ENCODE results near the gene GARIN3. TPM values are rescaled to one million over a fixed set of nuclear protein-coding genes. Genes with fewer than 3 reads are reported as not detected.

GARIN3 gene
- total and polyA plus RNA-seq, 2 donors (not counting 1 experiment from before 2014, with no cell fraction given): not detected

DNA sequence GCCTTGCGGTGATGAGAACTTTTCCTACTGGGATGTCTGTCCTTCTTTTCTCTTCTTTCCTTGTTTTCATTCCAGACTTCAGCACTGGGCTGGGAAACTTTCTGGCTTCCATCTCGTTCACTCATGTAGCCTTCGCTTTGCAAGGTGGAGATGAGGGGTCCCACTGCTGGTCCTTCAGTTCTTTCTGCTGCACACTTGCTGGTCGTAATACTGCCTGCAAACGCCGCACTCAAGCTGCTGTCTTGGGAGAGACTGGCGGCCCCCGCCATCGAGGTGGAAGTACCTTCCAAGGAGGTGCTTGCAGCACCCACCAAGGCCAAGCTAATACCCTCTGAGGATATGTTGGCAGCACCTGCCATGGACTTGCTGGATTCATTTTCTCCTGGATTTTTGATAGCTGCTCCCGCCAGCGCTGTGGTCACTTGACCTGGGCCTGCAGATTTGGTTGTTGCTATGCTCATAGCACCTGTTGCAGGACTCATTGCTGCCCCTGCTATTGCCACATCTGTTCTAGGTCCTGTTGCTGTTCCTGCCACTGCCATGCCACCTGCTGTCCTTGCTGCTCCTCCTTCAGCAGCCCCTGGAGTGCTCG is 3.0 kb downstream of the GARIN3 start:
- Histone ChIP-seq H3K27me3 (replicated peaks in 1 of 4; ENCODE audit: control extremely low read depth in 1 of 4, control insufficient read depth in 3 of 4, insufficient read depth in 4 of 4, low read length in 3 of 4) (no peaks in the 10 kb centered on the region), H4K20me1 (ENCODE audit: control insufficient read depth, insufficient read depth, low read length, poor library complexity, severe bottlenecking) (no peaks in the 10 kb centered on the region), H3K27ac (ENCODE audit: low read length in 2 of 2) (no peak overlapping the region), H3K79me2 (ENCODE audit: control insufficient read depth, insufficient read depth, low read length) (no peaks in the 10 kb centered on the region), H2AFZ (ENCODE audit: insufficient read depth, low read depth, low read length, poor library complexity, severe bottlenecking) (no peak overlapping the region), H3K4me3 (ENCODE audit: control extremely low read depth in 1 of 5, extremely low read depth in 1 of 5, insufficient read depth in 1 of 5, low read depth in 2 of 5, low read length in 4 of 5) (no peak overlapping the region), H3K4me2 (replicated peaks; ENCODE audit: low read depth, low read length, poor library complexity, severe bottlenecking) (no peak overlapping the region), H3K9ac (ENCODE audit: low read length) (no peak overlapping the region), H3K4me1 (ENCODE audit: control insufficient read depth in 2 of 2, insufficient read depth in 2 of 2, low read length in 2 of 2) (peaks cover 0 to 3% of the 10 kb centered on the region in 2 donors), H3K9me3 (ENCODE audit: control extremely low read depth in 1 of 3, control insufficient read depth in 2 of 3, insufficient read depth in 1 of 3, low read length in 2 of 3) (no peaks in the 10 kb centered on the region), H3K36me3 (replicated peaks in 1 of 2; ENCODE audit: control extremely low read depth in 1 of 2, control insufficient read depth in 1 of 2, extremely low read depth in 1 of 2, insufficient read depth in 2 of 2, low read length in 1 of 2) (no peaks in the 10 kb centered on the region)
- DNase-seq (no peak), ATAC-seq (ENCODE audit: low read depth) (no peak)
- ChIA-PET CTCF (interaction anchor here (0.6 to 0.9 kb wide), 2 partner anchors 14 to 21 kb away, joined by 3 read pairs; no protein-coding TSS in a partner anchor), POLR2A (no interaction called here)
- peaks cover 4% of the 10 kb centered on the region for H3K4me1 Mint-ChIP-seq
- H3K4me3 Mint-ChIP-seq: no peak overlapping the region
- no peak overlapping the region for H3K27ac Mint-ChIP-seq
- intact Hi-C loops (cut with micrococcal nuclease): no loop called here
- no peaks in the 10 kb centered on the region for H3K9me3 Mint-ChIP-seq (ENCODE audit: insufficient read depth)
- no peaks in the 10 kb centered on the region for H3K27me3 Mint-ChIP-seq
- TF ChIP-seq CTCF (IDR thresholded peaks at IDR 0.05) (no peak), EZH2 (IDR thresholded peaks at IDR 0.05; ENCODE audit: borderline replicate concordance, insufficient read depth, low read depth, low read length, poor library complexity, severe bottlenecking) (no peak)
- WGBS (ENCODE audit: insufficient coverage): 98% methylated on average over 12 of the region's 12 CpGs

- H3K4me3 Mint-ChIP-seq: no peak overlapping the region
- no peak overlapping the region for H3K27ac Mint-ChIP-seq
- no peak overlapping the region for H2AFZ ChIP-seq (ENCODE audit: insufficient read depth, low read depth, low read length, poor library complexity, severe bottlenecking)
- no peaks in the 10 kb centered on the region for H3K79me2 ChIP-seq (ENCODE audit: control insufficient read depth, insufficient read depth, low read length)
- no peaks in the 10 kb centered on the region for H3K27me3 Mint-ChIP-seq
- DNase-seq (no peak), ATAC-seq (ENCODE audit: low read depth) (no peak)
- H3K4me2 ChIP-seq (replicated peaks; ENCODE audit: low read depth, low read length, poor library complexity, severe bottlenecking): no peak overlapping the region
- TF ChIP-seq CTCF (IDR thresholded peaks at IDR 0.05) (no peak), EZH2 (IDR thresholded peaks at IDR 0.05; ENCODE audit: borderline replicate concordance, insufficient read depth, low read depth, low read length, poor library complexity, severe bottlenecking) (no peak)
- no peak overlapping the region for H3K4me3 ChIP-seq (ENCODE audit: control extremely low read depth in 1 of 5, extremely low read depth in 1 of 5, insufficient read depth in 1 of 5, low read depth in 2 of 5, low read length in 4 of 5)
- H3K9ac ChIP-seq (ENCODE audit: low read length): no peak overlapping the region
- H3K27me3 ChIP-seq (replicated peaks in 1 of 4; ENCODE audit: control extremely low read depth in 1 of 4, control insufficient read depth in 3 of 4, insufficient read depth in 4 of 4, low read length in 3 of 4): no peaks in the 10 kb centered on the region
- 95% methylated on average over 6 of the region's 6 CpGs for WGBS (ENCODE audit: insufficient coverage)
- peaks cover 0 to under 1% of the 10 kb centered on the region in 2 donors for H3K4me1 ChIP-seq (ENCODE audit: control insufficient read depth in 2 of 2, insufficient read depth in 2 of 2, low read length in 2 of 2)
- intact Hi-C loops (cut with micrococcal nuclease): no loop called here
- POLR2A ChIA-PET: no interaction called here
- H3K36me3 ChIP-seq (replicated peaks in 1 of 2; ENCODE audit: control extremely low read depth in 1 of 2, control insufficient read depth in 1 of 2, extremely low read depth in 1 of 2, insufficient read depth in 2 of 2, low read length in 1 of 2): no peaks in the 10 kb centered on the region
- H3K9me3 Mint-ChIP-seq (ENCODE audit: insufficient read depth): no peaks in the 10 kb centered on the region
- H4K20me1 ChIP-seq (ENCODE audit: control insufficient read depth, insufficient read depth, low read length, poor library complexity, severe bottlenecking): no peaks in the 10 kb centered on the region
- no peak overlapping the region for H3K27ac ChIP-seq (ENCODE audit: low read length in 2 of 2)
- no peaks in the 10 kb centered on the region for H3K4me1 Mint-ChIP-seq
- CTCF ChIA-PET: no interaction called here
- H3K9me3 ChIP-seq (ENCODE audit: control extremely low read depth in 1 of 3, control insufficient read depth in 2 of 3, insufficient read depth in 1 of 3, low read length in 2 of 3): no peaks in the 10 kb centered on the region
Observed at GRCh38 chr5:157161996-157162395, 4.1 kb downstream of the GARIN3 start.

Data from B cell (primary cell).